GM23338 (cell line): ENCODE data around the gene PNPLA3. TPM values are rescaled to one million over a fixed set of nuclear protein-coding genes. Genes with fewer than 3 reads are reported as not detected.

Experiments
- ATAC-seq: fragments of 200-7000 bp; cut with Tn5 transposase; 3 replicates; pipeline ENCODE4 v1.9.1; 2020
- DNase-seq: peaks from one replicate; pipeline ENCODE4 v3.0.0-alpha.2; 2015; ENCODE audit warnings: low spot score
- H2AFZ ChIP-seq: fragments of 200-600 bp; sonication (generic); 2 replicates; pipeline ENCODE4 v1.8.0; 2016; ENCODE audit warnings: antibody characterized with exemption, mild to moderate bottlenecking, moderate library complexity
- H3F3A ChIP-seq: fragments of 200-600 bp; sonication (generic); replicated peaks from 2 replicates; pipeline ENCODE4 v1.8.0; 2017; ENCODE audit warnings: antibody characterized with exemption, mixed run types, low read depth
- H3K27ac ChIP-seq: fragments of 200-600 bp; sonication (generic); 2 replicates; pipeline ENCODE4 v1.6.1; 2016; ENCODE audit warnings: low read depth
- H3K27me3 ChIP-seq: fragments of 200-600 bp; sonication (generic); 2 replicates; pipeline ENCODE4 v1.8.0; 2016; ENCODE audit warnings: mild to moderate bottlenecking, mixed run types, moderate library complexity; ENCODE audit not compliant: insufficient read depth
- H3K36me3 ChIP-seq: fragments of 200-600 bp; sonication (generic); 2 replicates; pipeline ENCODE4 v1.8.0; 2016; ENCODE audit warnings: mild to moderate bottlenecking; ENCODE audit not compliant: insufficient read depth
- H3K4me1 ChIP-seq: fragments of 200-600 bp; sonication (generic); 2 replicates; pipeline ENCODE4 v1.8.0; 2016; ENCODE audit warnings: mild to moderate bottlenecking, moderate library complexity; ENCODE audit not compliant: insufficient read depth
- H3K4me2 ChIP-seq: fragments of 200-600 bp; sonication (generic); 2 replicates; pipeline ENCODE4 v1.7.1; 2017; ENCODE audit warnings: mixed run types
- H3K4me3 ChIP-seq: fragments of 200-600 bp; sonication (generic); 2 replicates; pipeline ENCODE4 v1.6.1; 2016; ENCODE audit warnings: mixed run types
- H3K79me2 ChIP-seq: fragments of 200-600 bp; sonication (generic); replicated peaks from 2 replicates; pipeline ENCODE4 v1.8.0; 2017; ENCODE audit warnings: mild to moderate bottlenecking; ENCODE audit not compliant: insufficient read depth
- H3K9me2 ChIP-seq: fragments of 200-600 bp; sonication (generic); 2 replicates; pipeline ENCODE4 v1.8.0; 2017; ENCODE audit not compliant: insufficient read depth
- H4K20me1 ChIP-seq: fragments of 200-600 bp; sonication (generic); replicated peaks from 2 replicates; pipeline ENCODE4 v1.8.0; 2017; ENCODE audit warnings: mild to moderate bottlenecking; ENCODE audit not compliant: insufficient read depth
- H3K27ac Mint-ChIP-seq: 2 replicates; pipeline ENCODE4 v1.8.0; 2020; ENCODE audit warnings: inconsistent platforms, mild to moderate bottlenecking, moderate library complexity, mixed read lengths
- H3K27me3 Mint-ChIP-seq: 3 replicates; pipeline ENCODE4 v1.8.0; 2022; ENCODE audit warnings: low read depth, mild to moderate bottlenecking, moderate library complexity, mixed read lengths, inconsistent platforms; ENCODE audit not compliant: insufficient read depth, poor library complexity
- H3K36me3 Mint-ChIP-seq: 3 replicates; pipeline ENCODE4 v1.8.0; 2021; ENCODE audit warnings: low read depth, mild to moderate bottlenecking, inconsistent platforms, moderate library complexity, mixed read lengths
- H3K4me1 Mint-ChIP-seq: 3 replicates; pipeline ENCODE4 v1.8.0; 2020; ENCODE audit warnings: mild to moderate bottlenecking, inconsistent platforms, mixed read lengths
- H3K4me3 Mint-ChIP-seq: 3 replicates; pipeline ENCODE4 v1.8.0; 2021; ENCODE audit warnings: moderate library complexity, mild to moderate bottlenecking, inconsistent platforms, mixed read lengths
- H3K9me3 Mint-ChIP-seq: 3 replicates; pipeline ENCODE4 v1.8.0; 2020; ENCODE audit warnings: moderate library complexity, mild to moderate bottlenecking, inconsistent platforms, mixed read lengths
- CREB1 ChIP-seq: fragments of 250-450 bp; sonication (Bioruptor Pico); IDR thresholded peaks from 2 replicates; pipeline ENCODE4 v1.5.0; 2020; ENCODE audit warnings: low read depth, mild to moderate bottlenecking, moderate library complexity
- EZH2 ChIP-seq: fragments of 200-600 bp; sonication (generic); IDR thresholded peaks from one replicate; pipeline ENCODE4 v1.8.0; 2017; ENCODE audit warnings: antibody characterized with exemption, mild to moderate bottlenecking, low read depth; ENCODE audit not compliant: unreplicated experiment
- EZH2phosphoT487 ChIP-seq: fragments of 200-600 bp; sonication (generic); IDR thresholded peaks from one replicate; pipeline ENCODE4 v1.8.1; 2018; ENCODE audit warnings: antibody characterized with exemption; ENCODE audit not compliant: unreplicated experiment
- JUNB ChIP-seq: IDR thresholded peaks from one replicate; pipeline ENCODE4 v1.6.1; 2016; ENCODE audit warnings: antibody characterized with exemption; ENCODE audit not compliant: unreplicated experiment
- NANOG ChIP-seq: IDR thresholded peaks from 2 replicates; pipeline ENCODE4 v1.6.1; 2016; ENCODE audit warnings: antibody characterized with exemption, borderline replicate concordance
- POLR2AphosphoS5 ChIP-seq: IDR thresholded peaks from 2 replicates; pipeline ENCODE4 v1.6.1; 2016; ENCODE audit warnings: antibody characterized with exemption, low read depth
- STAT1 ChIP-seq: IDR thresholded peaks from one replicate; pipeline ENCODE4 v1.6.1; 2016; ENCODE audit warnings: antibody characterized with exemption; ENCODE audit not compliant: unreplicated experiment
- ZNF114 ChIP-seq: fragments of 250-450 bp; sonication (Bioruptor Pico); IDR thresholded peaks from 2 replicates; pipeline ENCODE4 v1.5.0; 2020; ENCODE audit warnings: mild to moderate bottlenecking, moderate library complexity
- ZNF331 ChIP-seq: fragments of 250-450 bp; sonication (Bioruptor Pico); IDR thresholded peaks from 2 replicates; pipeline ENCODE4 v1.5.0; 2020; ENCODE audit warnings: low read depth, mild to moderate bottlenecking, moderate library complexity
- polyA plus RNA-seq: library from polyadenylated mRNA; unstranded; fragments of >200 nt; fragmentation: Nextera tagmentation; extraction: Ambion mirVana; gene quantifications from 2 replicates; pipeline ENCODE4 v1.2.1, GENCODE V29; 2016
- total RNA-seq: library from RNA; depleted of rRNA; stranded (reverse); fragments of >200 nt; shearing (Covaris generic); gene quantifications from 2 replicates; pipeline ENCODE4 v1.2.3, GENCODE V29; 2014
- TF ChIP-seq, protein P1 (sequence below), 2 experiments: fragments of 200-600 bp in 1 of 2; sonication (generic) in 1 of 2; conservative IDR thresholded peaks; 2 replicates each; pipeline versions ENCODE4 v1.5.1 to v1.6.1; 2016 to 2017; ENCODE audit warnings: antibody characterized with exemption in 2 of 2, low read depth in 2 of 2, mild to moderate bottlenecking in 2 of 2, moderate library complexity in 1 of 2
- TF ChIP-seq, protein P2 (sequence below): IDR thresholded peaks from 2 replicates; pipeline ENCODE4 v1.6.1; 2016; ENCODE audit warnings: antibody characterized with exemption
- TF ChIP-seq, protein P3 (sequence below): fragments of 250-450 bp; sonication (Bioruptor Pico); IDR thresholded peaks from 2 replicates; pipeline ENCODE4 v1.5.0; 2020; ENCODE audit warnings: mild to moderate bottlenecking, moderate library complexity
- TF ChIP-seq, protein P4 (sequence below): IDR thresholded peaks from one replicate; pipeline ENCODE4 v1.6.1; 2018; ENCODE audit warnings: antibody characterized with exemption; ENCODE audit not compliant: unreplicated experiment

The PNPLA3 gene
- total and polyA plus RNA-seq, 2 experiments from 2014 or later, result 17.7 to 23.4 TPM

DNA sequence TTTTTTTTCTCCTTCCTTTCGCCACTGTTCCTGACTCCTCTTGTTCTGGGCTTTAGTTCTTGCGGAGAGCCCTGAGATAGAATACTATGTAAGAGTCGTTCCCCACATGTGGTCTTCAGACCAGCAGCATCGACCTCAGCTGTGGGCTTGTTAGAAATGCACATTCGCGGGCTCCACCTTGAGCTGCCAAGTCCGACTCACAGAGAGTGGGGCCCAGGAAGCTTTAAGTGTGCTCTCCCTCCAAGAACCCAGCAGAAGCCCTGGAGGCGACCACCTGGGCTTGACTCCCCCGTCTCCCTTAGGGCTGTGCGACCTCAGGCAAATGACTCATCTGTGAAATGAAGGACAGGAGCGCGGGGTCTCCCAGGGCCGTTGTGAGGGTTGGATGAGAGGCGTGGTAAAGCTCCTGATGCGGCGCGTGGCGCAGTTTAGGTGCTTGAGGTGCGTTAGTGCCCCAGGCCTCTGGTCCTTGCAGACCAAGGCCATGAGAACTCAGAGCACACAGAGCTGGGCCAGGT is 50.5 kb downstream of the PNPLA3 start:
- peaks cover 16% of the 10 kb centered on the region; the same call in 1 of the 2 replicates for H3K36me3 ChIP-seq
- ATAC-seq (no peak), DNase-seq (no peak)
- no peak for TF ChIP-seq ZNF114
- TF ChIP-seq, protein P1, sequence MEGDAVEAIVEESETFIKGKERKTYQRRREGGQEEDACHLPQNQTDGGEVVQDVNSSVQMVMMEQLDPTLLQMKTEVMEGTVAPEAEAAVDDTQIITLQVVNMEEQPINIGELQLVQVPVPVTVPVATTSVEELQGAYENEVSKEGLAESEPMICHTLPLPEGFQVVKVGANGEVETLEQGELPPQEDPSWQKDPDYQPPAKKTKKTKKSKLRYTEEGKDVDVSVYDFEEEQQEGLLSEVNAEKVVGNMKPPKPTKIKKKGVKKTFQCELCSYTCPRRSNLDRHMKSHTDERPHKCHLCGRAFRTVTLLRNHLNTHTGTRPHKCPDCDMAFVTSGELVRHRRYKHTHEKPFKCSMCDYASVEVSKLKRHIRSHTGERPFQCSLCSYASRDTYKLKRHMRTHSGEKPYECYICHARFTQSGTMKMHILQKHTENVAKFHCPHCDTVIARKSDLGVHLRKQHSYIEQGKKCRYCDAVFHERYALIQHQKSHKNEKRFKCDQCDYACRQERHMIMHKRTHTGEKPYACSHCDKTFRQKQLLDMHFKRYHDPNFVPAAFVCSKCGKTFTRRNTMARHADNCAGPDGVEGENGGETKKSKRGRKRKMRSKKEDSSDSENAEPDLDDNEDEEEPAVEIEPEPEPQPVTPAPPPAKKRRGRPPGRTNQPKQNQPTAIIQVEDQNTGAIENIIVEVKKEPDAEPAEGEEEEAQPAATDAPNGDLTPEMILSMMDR (conservative IDR thresholded peaks at IDR 0.05; ENCODE audit: low read depth in 2 of 2), result no peak
- TF ChIP-seq, protein P2, sequence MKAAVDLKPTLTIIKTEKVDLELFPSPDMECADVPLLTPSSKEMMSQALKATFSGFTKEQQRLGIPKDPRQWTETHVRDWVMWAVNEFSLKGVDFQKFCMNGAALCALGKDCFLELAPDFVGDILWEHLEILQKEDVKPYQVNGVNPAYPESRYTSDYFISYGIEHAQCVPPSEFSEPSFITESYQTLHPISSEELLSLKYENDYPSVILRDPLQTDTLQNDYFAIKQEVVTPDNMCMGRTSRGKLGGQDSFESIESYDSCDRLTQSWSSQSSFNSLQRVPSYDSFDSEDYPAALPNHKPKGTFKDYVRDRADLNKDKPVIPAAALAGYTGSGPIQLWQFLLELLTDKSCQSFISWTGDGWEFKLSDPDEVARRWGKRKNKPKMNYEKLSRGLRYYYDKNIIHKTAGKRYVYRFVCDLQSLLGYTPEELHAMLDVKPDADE, result no peak
- TF ChIP-seq, protein P3, sequence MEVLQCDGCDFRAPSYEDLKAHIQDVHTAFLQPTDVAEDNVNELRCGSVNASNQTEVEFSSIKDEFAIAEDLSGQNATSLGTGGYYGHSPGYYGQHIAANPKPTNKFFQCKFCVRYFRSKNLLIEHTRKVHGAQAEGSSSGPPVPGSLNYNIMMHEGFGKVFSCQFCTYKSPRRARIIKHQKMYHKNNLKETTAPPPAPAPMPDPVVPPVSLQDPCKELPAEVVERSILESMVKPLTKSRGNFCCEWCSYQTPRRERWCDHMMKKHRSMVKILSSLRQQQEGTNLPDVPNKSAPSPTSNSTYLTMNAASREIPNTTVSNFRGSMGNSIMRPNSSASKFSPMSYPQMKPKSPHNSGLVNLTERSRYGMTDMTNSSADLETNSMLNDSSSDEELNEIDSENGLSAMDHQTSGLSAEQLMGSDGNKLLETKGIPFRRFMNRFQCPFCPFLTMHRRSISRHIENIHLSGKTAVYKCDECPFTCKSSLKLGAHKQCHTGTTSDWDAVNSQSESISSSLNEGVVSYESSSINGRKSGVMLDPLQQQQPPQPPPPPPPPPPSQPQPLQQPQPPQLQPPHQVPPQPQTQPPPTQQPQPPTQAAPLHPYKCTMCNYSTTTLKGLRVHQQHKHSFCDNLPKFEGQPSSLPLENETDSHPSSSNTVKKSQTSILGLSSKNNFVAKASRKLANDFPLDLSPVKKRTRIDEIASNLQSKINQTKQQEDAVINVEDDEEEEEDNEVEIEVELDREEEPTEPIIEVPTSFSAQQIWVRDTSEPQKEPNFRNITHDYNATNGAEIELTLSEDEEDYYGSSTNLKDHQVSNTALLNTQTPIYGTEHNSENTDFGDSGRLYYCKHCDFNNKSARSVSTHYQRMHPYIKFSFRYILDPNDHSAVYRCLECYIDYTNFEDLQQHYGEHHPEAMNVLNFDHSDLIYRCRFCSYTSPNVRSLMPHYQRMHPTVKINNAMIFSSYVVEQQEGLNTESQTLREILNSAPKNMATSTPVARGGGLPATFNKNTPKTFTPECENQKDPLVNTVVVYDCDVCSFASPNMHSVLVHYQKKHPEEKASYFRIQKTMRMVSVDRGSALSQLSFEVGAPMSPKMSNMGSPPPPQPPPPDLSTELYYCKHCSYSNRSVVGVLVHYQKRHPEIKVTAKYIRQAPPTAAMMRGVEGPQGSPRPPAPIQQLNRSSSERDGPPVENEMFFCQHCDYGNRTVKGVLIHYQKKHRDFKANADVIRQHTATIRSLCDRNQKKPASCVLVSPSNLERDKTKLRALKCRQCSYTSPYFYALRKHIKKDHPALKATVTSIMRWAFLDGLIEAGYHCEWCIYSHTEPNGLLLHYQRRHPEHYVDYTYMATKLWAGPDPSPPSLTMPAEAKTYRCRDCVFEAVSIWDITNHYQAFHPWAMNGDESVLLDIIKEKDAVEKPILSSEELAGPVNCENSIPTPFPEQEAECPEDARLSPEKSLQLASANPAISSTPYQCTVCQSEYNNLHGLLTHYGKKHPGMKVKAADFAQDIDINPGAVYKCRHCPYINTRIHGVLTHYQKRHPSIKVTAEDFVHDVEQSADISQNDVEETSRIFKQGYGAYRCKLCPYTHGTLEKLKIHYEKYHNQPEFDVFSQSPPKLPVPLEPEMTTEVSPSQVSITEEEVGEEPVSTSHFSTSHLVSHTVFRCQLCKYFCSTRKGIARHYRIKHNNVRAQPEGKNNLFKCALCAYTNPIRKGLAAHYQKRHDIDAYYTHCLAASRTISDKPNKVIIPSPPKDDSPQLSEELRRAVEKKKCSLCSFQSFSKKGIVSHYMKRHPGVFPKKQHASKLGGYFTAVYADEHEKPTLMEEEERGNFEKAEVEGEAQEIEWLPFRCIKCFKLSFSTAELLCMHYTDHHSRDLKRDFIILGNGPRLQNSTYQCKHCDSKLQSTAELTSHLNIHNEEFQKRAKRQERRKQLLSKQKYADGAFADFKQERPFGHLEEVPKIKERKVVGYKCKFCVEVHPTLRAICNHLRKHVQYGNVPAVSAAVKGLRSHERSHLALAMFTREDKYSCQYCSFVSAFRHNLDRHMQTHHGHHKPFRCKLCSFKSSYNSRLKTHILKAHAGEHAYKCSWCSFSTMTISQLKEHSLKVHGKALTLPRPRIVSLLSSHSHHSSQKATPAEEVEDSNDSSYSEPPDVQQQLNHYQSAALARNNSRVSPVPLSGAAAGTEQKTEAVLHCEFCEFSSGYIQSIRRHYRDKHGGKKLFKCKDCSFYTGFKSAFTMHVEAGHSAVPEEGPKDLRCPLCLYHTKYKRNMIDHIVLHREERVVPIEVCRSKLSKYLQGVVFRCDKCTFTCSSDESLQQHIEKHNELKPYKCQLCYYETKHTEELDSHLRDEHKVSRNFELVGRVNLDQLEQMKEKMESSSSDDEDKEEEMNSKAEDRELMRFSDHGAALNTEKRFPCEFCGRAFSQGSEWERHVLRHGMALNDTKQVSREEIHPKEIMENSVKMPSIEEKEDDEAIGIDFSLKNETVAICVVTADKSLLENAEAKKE (CRISPR knock-in tag), result no peak
- TF ChIP-seq, protein P4, sequence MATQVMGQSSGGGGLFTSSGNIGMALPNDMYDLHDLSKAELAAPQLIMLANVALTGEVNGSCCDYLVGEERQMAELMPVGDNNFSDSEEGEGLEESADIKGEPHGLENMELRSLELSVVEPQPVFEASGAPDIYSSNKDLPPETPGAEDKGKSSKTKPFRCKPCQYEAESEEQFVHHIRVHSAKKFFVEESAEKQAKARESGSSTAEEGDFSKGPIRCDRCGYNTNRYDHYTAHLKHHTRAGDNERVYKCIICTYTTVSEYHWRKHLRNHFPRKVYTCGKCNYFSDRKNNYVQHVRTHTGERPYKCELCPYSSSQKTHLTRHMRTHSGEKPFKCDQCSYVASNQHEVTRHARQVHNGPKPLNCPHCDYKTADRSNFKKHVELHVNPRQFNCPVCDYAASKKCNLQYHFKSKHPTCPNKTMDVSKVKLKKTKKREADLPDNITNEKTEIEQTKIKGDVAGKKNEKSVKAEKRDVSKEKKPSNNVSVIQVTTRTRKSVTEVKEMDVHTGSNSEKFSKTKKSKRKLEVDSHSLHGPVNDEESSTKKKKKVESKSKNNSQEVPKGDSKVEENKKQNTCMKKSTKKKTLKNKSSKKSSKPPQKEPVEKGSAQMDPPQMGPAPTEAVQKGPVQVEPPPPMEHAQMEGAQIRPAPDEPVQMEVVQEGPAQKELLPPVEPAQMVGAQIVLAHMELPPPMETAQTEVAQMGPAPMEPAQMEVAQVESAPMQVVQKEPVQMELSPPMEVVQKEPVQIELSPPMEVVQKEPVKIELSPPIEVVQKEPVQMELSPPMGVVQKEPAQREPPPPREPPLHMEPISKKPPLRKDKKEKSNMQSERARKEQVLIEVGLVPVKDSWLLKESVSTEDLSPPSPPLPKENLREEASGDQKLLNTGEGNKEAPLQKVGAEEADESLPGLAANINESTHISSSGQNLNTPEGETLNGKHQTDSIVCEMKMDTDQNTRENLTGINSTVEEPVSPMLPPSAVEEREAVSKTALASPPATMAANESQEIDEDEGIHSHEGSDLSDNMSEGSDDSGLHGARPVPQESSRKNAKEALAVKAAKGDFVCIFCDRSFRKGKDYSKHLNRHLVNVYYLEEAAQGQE, result no peak
- TF ChIP-seq JUNB, result no peak
- no peak for TF ChIP-seq ZNF331 (CRISPR knock-in tag)
- no peak for TF ChIP-seq CREB1
- TF ChIP-seq NANOG, result no peak
- no peak for TF ChIP-seq EZH2phosphoT487
- no peak for TF ChIP-seq POLR2AphosphoS5
- TF ChIP-seq EZH2, result no peak
- TF ChIP-seq STAT1, result no peak
- H4K20me1 ChIP-seq, result no peaks in the 10 kb centered on the region; the same call in 1 of the 2 replicates
- no peaks in the 10 kb centered on the region for H3K4me1 ChIP-seq
- no peak overlapping the region for H2AFZ ChIP-seq
- no peaks in the 10 kb centered on the region for H3K79me2 ChIP-seq
- H3K27me3 Mint-ChIP-seq, result peaks cover 2% of the 10 kb centered on the region
- no peaks in the 10 kb centered on the region for H3K4me1 Mint-ChIP-seq
- no peak overlapping the region for H3K4me2 ChIP-seq
- H3K27me3 ChIP-seq, result no peaks in the 10 kb centered on the region
- H3F3A ChIP-seq, result no peaks in the 10 kb centered on the region
- H3K36me3 Mint-ChIP-seq, result peaks cover 65% of the 10 kb centered on the region
- no peaks in the 10 kb centered on the region for H3K9me2 ChIP-seq
- peak overlapping the region; percentile 72 for H3K27ac Mint-ChIP-seq
- no peaks in the 10 kb centered on the region for H3K9me3 Mint-ChIP-seq
- no peak overlapping the region for H3K4me3 Mint-ChIP-seq
- H3K27ac ChIP-seq, result no peak overlapping the region
- no peak overlapping the region for H3K4me3 ChIP-seq
